HG03097 (cell line): ENCODE data around the gene IL31RA.
"Not testable (repeated sequence)": the region's sequence is repeated elsewhere in the genome, so short reads cannot be mapped to it uniquely, and the experiment has no call there.

ENCODE experiments used
- ATAC-seq: cut with Tn5 transposase; IDR thresholded peaks from one replicate; pipeline ENCODE4 v1.9.1; 2021; ENCODE audit not compliant: unreplicated experiment, low FRiP score

Gene IL31RA

DNA sequence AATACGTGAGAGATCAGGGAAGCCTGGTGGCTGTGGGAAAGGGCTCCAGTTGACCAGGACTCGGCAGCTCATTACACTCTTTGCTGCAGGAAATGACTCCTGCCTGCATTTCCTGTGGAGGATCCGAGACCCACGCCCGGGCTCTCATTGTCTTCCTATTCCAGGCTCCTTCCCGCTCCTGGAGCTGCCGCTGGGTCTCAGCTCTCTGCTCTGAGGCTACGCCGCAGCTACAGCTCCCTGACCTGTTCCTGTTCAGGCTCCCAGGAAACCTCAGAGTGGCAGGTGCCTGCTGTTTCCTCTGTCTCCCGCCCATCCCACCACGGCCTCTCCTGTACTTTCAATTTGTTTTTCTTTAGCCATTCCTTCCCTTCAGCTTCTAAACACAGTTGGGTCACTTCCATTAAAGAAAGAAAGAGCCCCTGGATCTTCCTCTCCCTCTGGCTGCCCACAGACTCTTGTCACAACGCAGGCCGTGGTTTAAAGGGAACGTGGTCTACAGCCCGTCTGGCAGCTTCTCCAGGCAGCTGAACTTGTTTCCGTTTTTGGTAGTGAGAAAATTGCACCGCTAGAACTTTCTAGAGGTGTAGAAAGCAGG is 72.1 kb downstream of the IL31RA start:
- no peak for ATAC-seq

DNA sequence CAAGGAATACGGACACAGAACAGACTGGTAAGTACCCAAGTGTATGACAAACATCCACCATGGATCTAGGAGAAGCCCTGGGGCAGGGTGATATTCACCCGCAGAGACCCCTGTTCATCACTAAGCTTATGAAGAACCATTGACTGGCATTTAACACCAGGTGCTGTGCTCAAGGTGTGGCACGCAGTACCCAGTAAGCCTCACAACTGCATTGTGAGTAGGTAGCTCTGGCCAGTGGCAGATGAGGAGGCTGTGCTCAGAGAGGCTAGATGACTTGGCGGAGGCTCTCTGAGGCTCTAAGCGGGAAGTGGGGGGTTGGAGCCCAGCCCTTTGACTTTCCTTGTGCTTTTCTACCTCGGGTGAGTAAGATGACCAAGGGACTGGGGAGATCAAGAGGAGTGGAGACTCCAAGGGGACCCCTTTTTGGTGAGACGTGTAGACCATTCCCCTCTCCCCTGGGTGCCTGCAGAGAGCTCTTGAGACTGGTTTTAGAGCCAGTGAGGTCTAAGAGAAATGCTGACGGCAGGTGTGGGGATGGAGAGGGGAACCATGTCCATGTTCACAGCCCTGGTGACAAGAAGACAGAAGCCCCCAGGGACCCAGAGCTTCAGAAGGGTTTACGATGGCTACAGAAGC is 72.8 kb downstream of the IL31RA start:
- no peak for ATAC-seq

DNA sequence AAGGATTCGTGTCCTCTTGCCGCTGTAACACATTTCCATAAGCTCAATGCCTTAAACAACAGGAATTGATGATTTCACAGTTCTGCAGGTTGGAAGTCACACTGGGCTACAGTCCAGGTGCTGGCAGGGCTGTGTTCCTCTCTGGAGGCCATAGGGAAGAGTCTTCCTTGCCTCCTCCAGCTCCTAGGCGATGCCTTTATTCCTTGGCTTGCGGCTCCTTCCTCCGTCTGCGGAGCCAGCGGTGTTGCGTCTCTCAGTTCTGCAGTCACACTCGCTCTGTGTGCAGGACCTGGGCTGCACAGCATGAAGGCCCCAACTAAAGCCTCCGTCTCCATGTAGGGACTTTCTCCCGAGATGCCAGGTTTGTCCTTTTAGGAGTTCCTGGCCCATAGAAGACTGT is 73.6 kb downstream of the IL31RA start:
- ATAC-seq = no peak

DNA sequence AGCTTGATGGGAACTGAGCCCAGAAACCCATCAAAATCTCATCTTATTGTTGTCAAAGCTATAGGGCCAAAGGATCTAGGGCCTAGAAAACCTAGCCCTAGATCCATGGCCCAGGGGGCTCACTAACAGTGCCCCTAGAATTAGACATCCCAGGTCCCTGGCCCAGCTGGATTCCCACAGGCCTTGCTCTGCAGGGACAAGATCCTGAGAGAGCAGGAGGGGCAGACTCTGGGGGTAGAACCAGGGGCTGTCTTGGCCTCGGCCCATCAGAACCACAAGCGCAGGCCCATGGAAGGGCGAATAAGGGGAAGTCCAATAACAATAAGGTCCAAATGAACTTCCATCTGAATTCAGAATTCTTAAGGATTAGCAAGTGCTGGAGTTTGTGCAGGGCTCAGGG is 74.0 kb downstream of the IL31RA start:
- ATAC-seq = no peak

DNA sequence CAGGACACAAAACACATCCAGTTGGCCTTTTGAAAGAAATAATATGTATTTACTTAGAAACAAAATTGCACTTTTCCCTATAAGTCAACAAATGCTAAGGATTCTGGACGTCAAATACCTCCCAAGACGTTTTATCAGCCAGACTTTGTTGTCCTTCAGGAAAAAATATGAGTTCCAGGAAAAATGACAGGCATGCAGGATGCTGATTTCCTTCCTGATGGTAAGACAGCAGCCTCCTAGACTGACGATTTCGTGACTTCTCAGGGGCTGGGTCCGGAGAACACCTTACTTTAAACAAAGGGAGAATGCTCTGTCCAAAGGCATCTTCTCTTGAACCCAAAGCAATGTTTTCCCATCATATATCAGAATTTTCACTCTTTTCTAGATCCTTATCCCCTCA is 74.6 kb downstream of the IL31RA start:
- ATAC-seq = no peak

DNA sequence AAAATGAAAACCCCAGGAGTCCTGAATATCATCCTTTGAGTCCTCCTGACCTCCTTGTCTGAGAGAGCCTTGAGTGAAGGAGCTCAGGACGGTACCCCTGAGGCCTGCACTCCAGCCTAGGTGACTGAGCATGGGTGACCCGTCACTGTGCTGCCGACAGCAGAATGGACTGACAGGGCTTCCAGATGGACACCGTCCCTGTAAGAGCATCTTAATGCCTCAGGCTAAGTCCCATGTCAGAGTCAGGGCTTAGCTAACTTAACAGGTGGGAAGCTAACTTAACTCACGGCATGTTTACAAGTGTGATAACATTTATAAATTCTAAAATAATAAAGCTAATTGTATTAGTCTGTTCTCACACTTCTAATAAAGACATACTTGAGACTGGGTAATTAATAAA is 75.3 kb downstream of the IL31RA start:
- no peak for ATAC-seq

DNA sequence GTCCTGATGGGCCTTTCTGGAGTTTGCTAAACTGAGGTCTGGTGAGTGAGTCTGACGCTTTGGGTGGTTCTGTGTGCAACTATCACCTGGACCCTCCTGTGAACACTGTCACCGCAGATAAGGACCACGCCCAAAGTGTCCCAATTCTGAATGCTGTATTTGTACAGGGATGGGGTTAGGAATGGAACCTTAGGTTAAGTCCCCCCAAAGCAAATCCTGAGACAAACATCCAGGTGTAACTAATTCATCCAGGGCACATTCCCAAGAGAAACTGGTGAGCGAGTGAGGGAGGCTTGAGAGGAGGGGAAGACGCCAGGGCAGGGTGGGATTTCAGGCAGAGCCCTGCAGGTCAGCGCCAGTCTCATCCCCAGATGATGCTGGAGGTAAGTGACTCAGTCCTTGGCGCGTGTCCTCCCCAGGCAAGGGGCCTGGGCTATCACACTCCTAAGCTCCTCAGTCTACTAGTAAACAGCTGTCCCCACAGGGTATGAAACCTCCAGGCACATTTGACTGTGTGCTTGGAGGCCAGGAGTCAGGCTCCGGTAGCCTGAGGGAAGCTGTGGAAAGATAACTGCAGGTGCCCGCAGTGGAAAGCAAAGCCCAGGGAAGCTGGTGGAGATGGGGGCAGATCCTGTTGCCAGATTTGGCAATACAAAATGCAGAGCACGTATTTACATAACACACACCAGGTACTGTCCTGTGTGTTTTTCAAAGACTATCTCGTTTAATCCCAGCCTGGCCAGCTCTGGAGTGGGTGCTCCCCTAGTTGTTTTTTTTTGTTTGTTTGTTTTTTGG is 76.9 kb downstream of the IL31RA start:
- ATAC-seq = no peak

DNA sequence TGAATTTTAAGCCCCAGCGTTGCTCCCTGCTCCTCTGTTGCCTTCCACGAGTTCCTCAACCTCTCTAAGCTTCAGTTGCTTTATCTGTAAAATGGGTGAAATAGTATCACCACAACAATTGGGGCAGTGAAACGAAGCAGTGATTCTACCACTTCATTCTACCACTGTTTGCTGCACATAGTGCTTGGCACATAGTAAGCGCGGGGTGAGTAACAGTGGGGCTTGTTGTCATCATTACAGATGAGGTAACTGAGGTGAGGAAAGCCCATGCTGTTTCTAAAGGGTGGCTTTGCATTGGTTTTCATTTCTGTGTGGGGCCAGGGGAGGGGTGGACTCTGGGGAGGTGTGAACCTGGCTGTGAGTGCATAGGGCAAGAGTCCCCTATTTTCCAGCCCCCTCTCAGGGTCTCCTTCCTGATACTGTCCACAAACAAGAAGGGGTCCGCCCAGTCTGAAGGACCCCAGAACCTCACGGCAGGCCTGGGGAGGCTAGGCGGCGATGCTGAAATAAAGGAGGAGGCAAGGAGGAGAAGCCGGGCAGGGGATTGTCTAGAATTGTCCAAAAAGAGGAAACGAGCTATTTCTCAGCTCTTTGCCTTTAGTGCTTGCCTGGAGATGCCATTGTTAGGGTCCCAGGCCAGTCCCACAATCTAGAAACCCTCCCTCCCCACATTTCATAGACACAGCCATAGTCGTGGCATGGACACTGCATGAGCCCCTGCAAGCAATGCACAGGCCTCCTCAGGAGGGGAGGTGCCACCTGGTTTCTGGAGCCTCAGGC is 78.1 kb downstream of the IL31RA start:
- no peak for ATAC-seq

DNA sequence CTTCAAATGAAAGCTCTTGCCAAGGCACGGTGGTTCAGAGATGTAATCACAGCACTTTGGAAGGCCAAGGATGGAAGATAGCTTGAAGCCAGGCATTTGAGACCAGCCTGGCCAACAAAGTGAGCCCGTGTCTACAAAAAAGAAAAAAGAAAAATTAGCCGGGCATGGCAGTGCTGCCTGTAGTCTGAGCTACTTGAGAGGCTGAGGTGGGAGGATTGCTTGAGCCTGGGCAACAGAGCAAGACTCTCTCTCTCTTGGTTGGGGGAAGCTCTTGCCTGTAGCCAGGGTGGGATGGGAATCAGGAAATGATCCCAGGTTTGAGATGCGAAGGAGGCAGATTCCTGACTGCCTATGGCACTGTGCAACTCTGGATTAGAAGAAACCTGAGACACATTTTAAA is 81.5 kb downstream of the IL31RA start:
- ATAC-seq = no peak

DNA sequence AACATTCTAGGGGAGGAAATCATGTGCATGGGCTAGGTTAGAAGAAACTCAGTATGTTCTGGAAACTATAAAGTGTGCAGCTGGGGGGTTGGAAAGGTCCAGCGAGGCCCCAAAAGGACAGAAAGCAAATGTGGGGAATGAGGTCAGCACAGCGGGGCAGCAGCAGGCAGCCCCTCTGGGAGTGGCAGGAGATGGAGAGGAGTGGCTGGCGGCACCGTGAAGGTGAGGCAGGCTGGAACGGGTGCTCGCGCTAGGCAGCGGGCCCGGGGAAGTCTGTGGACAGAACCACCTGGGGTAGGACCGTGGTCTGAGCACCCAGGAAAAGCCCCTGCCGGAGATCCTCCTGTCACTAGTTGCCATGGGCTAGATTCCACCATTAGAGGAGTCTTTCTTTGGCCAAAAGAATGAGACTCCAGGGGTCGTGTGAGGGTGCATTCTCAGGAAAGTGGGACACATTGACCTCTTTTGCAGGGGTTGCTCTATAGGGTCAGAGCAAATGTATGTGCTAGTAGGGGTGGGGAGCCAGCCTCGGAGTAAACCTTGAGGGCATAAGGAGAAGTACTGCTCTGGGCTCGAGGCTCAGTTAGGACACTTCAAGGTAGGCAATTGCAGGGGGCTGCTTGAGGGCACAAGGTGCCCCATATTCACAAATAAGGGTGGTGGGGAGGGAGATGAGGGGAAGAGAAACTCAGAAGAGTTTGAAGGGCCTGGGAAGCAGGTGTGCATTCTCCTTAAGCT is 82.4 kb downstream of the IL31RA start:
- ATAC-seq = no peak

DNA sequence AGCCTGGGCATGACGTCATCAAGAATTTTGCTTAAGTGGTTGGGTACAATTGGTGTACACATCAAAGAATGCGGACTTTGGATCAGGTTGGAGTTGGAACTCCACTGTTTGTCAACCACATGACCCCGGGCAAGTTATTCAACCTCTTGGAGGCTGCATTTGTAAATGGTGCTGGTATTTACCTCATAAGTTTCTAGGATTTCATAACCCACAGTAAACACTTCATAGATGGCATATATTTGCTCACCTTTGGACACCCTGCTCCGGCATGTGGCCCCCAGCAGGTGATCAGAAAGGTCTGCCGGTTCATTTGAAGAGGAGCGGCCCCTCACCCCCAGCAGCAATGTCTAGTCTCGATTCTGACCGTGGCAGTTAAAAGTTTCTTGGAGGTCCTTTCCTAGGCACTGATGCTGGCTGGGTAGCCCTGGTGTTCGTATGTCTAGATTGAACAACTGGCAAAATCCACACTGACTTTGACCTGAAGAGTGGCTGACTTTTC is 83.0 kb downstream of the IL31RA start:
- no peak for ATAC-seq

DNA sequence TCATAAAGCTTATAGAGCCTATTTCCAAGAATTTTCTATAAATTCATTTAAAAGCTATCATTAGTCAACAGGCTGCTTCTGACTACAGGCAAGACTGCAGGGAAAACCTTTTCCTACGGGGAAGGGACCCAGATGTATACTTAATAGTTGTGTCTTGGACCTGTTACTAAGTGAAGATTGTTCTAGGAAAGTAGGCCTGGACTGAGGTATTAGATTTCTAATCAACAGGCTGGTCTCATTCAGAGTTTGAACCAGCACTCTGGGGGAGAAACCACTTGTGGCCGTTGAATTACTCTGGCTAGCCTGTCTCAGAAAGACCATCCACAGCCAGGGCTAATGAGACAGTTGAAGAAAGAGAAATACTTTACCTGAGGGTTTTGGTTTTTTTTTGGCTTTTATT is 83.6 kb downstream of the IL31RA start:
- ATAC-seq = no peak

DNA sequence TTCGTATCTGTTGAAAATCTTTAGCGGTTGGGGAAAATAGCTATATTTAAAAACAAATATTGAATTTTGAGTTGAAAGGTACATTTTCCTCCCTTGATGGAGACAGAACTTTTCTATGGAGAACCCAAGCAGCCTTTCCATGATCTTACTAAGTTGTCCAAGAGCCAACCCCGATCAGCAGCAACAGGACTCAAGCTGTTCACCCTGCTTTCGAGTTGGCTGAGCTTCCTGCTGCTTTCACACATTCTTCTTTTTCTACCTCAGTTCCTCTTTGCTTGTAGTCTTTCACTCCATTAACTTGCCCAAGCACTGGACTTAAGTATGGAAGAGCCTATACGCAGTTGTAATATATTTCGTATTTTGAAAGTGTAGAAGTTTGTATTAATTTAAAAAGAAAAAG is 84.2 kb downstream of the IL31RA start:
- ATAC-seq = no peak

DNA sequence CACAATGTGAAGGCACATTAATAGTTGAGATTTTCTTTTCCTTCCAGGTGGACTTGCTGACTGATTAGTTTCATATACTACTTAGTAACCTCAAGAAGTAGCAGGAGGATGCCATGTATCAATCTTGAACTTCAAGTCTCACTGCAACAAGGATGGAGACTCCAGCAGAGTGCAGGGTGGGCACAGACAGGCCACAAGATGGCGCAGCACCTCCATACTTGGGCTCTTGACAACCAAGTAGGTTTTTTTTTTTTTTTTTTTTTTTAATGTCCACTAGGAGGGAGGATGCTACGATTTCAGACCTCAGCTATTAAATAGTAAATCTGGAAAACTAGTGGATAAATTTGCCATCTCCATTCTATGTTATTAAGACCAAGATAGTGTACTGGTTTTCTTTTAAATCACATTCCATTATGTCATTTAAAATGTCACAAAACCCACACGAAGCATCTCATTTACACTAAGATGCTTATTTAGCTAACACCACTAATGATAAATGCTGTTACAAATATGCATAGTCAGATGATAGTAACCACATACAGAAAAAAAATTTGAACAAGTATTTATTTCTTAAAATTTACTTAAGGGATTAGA is 85.0 kb downstream of the IL31RA start:
- ATAC-seq = no peak

DNA sequence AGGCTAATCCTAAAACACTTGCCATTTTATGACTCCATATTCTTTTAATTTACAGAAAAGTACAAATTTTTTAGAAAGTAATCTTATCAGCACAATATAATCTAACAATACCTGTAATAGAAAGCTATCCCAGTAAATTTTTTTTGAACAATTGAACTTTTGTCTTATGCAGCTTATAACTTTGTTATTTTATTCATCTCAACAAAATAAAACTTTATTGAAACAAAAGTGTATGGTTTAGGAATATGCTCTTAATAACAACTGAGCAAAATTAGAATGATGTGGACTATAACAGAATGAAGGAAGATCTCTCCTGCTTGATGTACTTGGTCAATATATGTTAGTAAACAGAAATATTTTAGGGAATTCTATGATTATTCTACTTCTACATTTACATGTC is 86.4 kb downstream of the IL31RA start:
- ATAC-seq = not testable (repeated sequence)

DNA sequence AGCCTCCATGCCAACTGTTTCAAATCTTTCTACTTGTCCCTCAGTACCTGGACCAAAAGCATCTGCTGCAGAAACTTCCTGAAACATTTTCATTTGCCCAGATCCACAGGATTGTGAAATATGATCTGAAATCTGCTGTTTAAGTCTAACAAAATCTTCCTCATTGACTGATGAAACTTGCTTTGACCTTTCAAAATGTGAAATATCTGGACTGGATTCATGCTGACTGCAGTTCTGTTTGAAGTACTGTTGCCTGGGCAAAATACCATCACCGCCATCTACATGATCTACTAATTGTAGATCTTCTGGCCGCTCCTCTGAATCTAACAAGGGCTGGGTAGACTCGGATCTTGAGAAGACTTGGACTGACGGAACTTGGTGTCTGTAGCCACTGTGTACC is 90.0 kb downstream of the IL31RA start:
- not testable (repeated sequence) for ATAC-seq

DNA sequence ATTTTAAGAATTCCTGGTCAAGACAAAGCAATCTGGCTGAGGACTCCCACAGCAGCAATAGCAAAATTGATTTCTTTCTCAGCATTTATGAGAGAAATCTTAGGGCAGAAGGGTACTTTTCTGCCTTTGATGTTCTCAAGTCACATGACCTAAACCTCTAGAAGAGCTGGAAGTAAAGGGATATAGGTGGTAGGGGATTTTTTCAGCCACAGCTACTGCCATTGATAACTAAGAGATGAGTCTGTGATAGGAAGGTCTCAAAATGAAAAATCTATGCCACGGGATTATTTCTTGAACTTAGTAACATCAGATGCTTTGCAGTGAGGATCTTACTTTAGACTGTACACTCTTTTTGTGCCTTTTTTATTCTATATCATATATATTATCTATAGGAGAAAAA is 108.1 kb downstream of the IL31RA start:
- ATAC-seq = no peak

DNA sequence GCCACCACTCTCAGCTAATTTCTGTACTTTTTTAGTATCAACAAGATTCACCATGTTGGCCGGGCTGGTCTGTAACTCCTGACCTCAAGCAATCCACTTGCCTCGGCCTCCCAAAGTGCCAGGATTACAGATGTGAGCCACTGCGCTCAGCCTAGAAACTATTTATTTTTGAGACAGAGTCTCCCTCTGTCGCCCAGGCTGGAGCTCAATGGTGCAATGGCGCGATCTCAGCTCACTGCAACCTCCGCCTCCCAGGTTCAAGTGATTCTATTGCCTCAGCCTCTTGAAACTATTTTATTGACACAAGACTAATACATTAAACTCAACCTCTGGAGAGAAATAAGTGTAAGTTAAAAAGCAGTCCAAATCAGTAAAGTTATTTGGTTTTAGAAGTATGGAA is 109.6 kb downstream of the IL31RA start:
- no peak for ATAC-seq

DNA sequence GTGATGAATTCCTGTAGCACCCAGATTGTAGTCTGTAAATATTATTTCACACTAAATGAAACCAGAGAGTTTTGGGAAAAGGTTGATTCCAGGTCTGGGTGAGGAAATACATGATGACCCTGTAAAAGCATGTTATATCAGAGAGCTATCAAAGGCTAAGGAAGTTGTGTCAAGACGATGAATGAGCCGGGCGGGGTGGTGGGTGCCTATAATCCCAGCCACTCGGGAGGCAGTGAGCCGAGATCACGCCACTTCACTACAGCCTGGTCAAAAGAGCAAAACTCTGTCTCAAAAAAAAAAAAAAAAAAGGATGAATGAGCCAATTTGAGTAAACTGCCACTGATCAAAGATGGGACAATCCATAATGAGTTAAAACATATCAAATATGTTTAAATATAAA is 114.4 kb downstream of the IL31RA start:
- ATAC-seq = no peak

DNA sequence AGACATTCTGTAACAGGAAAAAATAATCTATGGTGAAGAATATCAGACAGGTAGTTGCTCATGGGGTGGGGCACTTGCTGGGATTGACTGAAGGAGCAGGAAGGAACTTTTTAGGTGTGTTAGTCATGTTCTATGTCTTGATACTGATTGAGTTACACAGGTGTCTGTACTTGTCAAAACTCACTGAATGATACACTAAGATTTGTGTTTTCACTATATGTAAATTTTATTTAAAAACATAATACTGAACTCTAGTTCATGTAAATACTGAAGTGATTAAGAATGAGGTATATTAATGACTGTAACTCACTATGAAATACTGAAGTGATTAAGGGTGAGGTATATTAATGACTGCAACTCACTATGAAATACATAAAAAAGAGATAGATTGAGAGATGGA is 115.1 kb downstream of the IL31RA start:
- ATAC-seq = no peak
